Keratinocyte (primary cell): ENCODE data around the gene DCAF8L2. TPM values are rescaled to one million over a fixed set of nuclear protein-coding genes. Genes with fewer than 3 reads are reported as not detected.
A peak's percentile ranks its signal among the peaks of the same experiment; 100 is the strongest.

Experiments
- DNase-seq: peaks from one replicate; pipeline ENCODE4 v3.0.0-alpha.2; 2011; ENCODE audit warnings: low read depth, missing footprints, low spot score
- FAIRE-seq: peaks from 2 replicates; lab custom pipeline; 2011; peaks lifted over from hg19 to GRCh38; lab: Jason Lieb, UNC
- H2AFZ ChIP-seq: 2 replicates; pipeline ENCODE4 v1.6.0; 2012; ENCODE audit warnings: low read length, control low read depth, inconsistent platforms; ENCODE audit not compliant: control insufficient read depth
- H3K27ac ChIP-seq: 2 replicates; pipeline ENCODE4 v1.5.1; 2011; ENCODE audit warnings: low read length; ENCODE audit not compliant: control insufficient read depth, insufficient read depth
- H3K27me3 ChIP-seq: 3 replicates; pipeline ENCODE4 v1.6.0; 2011; ENCODE audit warnings: low read length; ENCODE audit not compliant: control insufficient read depth, insufficient read depth; ENCODE audit errors: extremely low read depth
- H3K36me3 ChIP-seq, 2 experiments: 2 replicates in 1 of 2; 3 replicates in 1 of 2; pipeline ENCODE4 v1.5.1; 2011; ENCODE audit warnings: low read length in 2 of 2, mild to moderate bottlenecking in 1 of 2; ENCODE audit not compliant: control insufficient read depth in 2 of 2, insufficient read depth in 2 of 2; ENCODE audit errors: extremely low read depth in 1 of 2
- H3K4me1 ChIP-seq: 3 replicates; pipeline ENCODE4 v1.5.1; 2011; ENCODE audit warnings: low read length; ENCODE audit not compliant: control insufficient read depth, insufficient read depth; ENCODE audit errors: extremely low read depth
- H3K4me2 ChIP-seq: 3 replicates; pipeline ENCODE4 v1.6.0; 2011; ENCODE audit warnings: low read depth, low read length; ENCODE audit not compliant: control insufficient read depth, insufficient read depth; ENCODE audit errors: extremely low read depth
- H3K4me3 ChIP-seq, 3 experiments: fragments of 200-600 bp in 1 of 3; sonication (generic) in 1 of 3; 2 replicates in 2 of 3; 3 replicates in 1 of 3; pipeline ENCODE4 v1.5.1; 2011 to 2016; ENCODE audit warnings: low read length in 3 of 3, mild to moderate bottlenecking in 3 of 3, control low read depth in 2 of 3, inconsistent platforms in 1 of 3, low read depth in 1 of 3, mixed read lengths in 1 of 3, mixed run types in 1 of 3, moderate library complexity in 1 of 3; ENCODE audit not compliant: control insufficient read depth in 2 of 3, insufficient read depth in 2 of 3; ENCODE audit errors: extremely low read depth in 1 of 3
- H3K79me2 ChIP-seq: 2 replicates; pipeline ENCODE4 v1.6.0; 2012; ENCODE audit warnings: low read length; ENCODE audit not compliant: control insufficient read depth, insufficient read depth
- H3K9ac ChIP-seq: 3 replicates; pipeline ENCODE4 v1.6.0; 2011; ENCODE audit warnings: low read length; ENCODE audit not compliant: control insufficient read depth, insufficient read depth; ENCODE audit errors: extremely low read depth
- H3K9me1 ChIP-seq: 3 replicates; pipeline ENCODE4 v1.6.0; 2011; ENCODE audit warnings: low read length; ENCODE audit not compliant: control insufficient read depth, insufficient read depth; ENCODE audit errors: extremely low read depth
- H3K9me3 ChIP-seq: 2 replicates; pipeline ENCODE4 v1.5.1; 2012; ENCODE audit warnings: low read depth, low read length; ENCODE audit not compliant: control insufficient read depth
- H4K20me1 ChIP-seq: 3 replicates; pipeline ENCODE4 v1.6.0; 2011; ENCODE audit warnings: low read length; ENCODE audit not compliant: control insufficient read depth, insufficient read depth; ENCODE audit errors: extremely low read depth
- CTCF ChIP-seq, 3 experiments: IDR thresholded peaks in 1 of 3; conservative IDR thresholded peaks in 1 of 3; optimal IDR thresholded peaks in 1 of 3; 2 replicates in 2 of 3; 3 replicates in 1 of 3; pipeline versions ENCODE3 to v1.5.1; 2011; ENCODE audit warnings: low read length in 3 of 3, mild to moderate bottlenecking in 3 of 3, moderate library complexity in 2 of 3, control low read depth in 1 of 3, inconsistent platforms in 1 of 3; ENCODE audit not compliant: insufficient read depth in 2 of 3; ENCODE audit errors: extremely low read depth in 1 of 3
- EZH2 ChIP-seq: IDR thresholded peaks from one replicate; pipeline ENCODE4 v1.6.1; 2012; ENCODE audit warnings: inconsistent platforms, mild to moderate bottlenecking, low read length, moderate library complexity
- dilution Hi-C: fragments of 300-500 bp; cut with MboI; formaldehyde crosslinking; loops from one replicate; pipeline ENCODE4 v1.7.0; 2020; ENCODE audit warnings: low sequenced_read_pairs; ENCODE audit not compliant: extremely low pct_ligation_motif_present
- polyA plus RNA-seq, 5 experiments: library from polyadenylated mRNA; depleted of rRNA in 3 of 5; stranded (reverse) in 3 of 5; stranded (forward) in 1 of 5; unstranded in 1 of 5; fragments of >200 nt; gene quantifications; 1 replicate in 1 of 5; 2 replicates in 3 of 5; 3 replicates in 1 of 5; pipeline versions ENCODE4 v1.2.1 to v1.2.3, GENCODE V29; 2011 to 2012; ENCODE audit warnings: missing spikeins in 2 of 5, low read depth in 1 of 5, low replicate concordance in 1 of 5

Gene DCAF8L2
- polyA plus RNA-seq, 1 donor (not counting 4 experiments of a cell fraction or from before 2014, with no cell fraction given) = not detected

DNA sequence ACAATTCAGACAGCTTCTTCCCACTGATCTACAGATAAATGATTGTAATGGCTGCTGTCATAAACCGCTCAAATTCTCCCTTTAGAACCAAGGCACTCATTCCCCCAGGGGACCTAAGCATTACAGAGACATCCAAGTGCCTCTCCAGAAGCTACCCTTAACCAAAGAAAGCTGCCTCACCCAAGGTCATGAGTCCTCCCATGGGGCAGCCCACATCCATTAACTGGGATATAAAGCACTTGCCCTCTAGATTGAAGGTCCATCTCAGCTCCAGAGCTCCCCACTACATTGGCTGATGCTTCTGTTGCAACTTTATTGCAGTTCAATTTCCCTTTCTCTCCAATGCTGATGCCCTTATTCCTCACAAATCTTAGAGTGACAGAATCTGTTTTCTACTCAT is 40.5 kb upstream of the DCAF8L2 start:
- H3K27me3 ChIP-seq = no peaks in the 10 kb centered on the region
- no peaks in the 10 kb centered on the region for H3K9me1 ChIP-seq
- dilution Hi-C loops = no loop called here
- no peaks in the 10 kb centered on the region for H3K4me1 ChIP-seq
- no peaks in the 10 kb centered on the region for H3K36me3 ChIP-seq
- no peaks in the 10 kb centered on the region for H4K20me1 ChIP-seq
- DNase-seq (no peak), FAIRE-seq (no peak)
- H2AFZ ChIP-seq = no peak overlapping the region
- H3K4me3 ChIP-seq = no peak overlapping the region
- TF ChIP-seq CTCF (optimal IDR thresholded peaks at IDR 0.05 in 1 of 3, IDR thresholded peaks at IDR 0.05 in 1 of 3, conservative IDR thresholded peaks at IDR 0.05 in 1 of 3; ENCODE audit: extremely low read depth in 1 of 3, insufficient read depth in 2 of 3, low read length in 3 of 3) = no peak
- TF ChIP-seq EZH2 = no peak
- H3K27ac ChIP-seq = no peak overlapping the region
- H3K4me2 ChIP-seq = no peak overlapping the region
- H3K79me2 ChIP-seq = no peaks in the 10 kb centered on the region
- H3K9ac ChIP-seq = no peak overlapping the region
- no peaks in the 10 kb centered on the region for H3K9me3 ChIP-seq

DNA sequence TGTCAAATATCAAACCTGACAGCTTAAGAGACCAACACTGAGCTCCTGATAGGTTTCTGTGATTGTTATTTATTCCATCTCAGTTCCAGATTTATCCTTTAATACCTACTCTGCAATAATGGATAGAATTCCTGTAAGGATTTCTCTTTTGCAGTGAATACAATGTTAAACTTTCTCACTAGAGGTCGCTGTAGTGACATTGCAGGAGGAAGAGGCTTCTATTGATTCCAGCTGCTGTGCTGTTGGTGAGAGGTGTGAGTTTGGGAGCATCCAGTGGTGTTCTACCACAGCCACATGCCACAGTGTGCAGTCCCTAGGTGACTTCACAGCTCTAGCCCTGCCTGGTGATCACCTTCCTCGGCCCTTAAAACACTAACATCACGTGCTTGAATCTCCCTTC is 34.6 kb upstream of the DCAF8L2 start:
- Histone ChIP-seq H3K9me1 (no peaks in the 10 kb centered on the region), H3K4me3 (no peak overlapping the region), H3K9me3 (no peaks in the 10 kb centered on the region), H3K4me2 (no peak overlapping the region), H3K27me3 (no peaks in the 10 kb centered on the region), H3K4me1 (no peaks in the 10 kb centered on the region), H3K79me2 (no peaks in the 10 kb centered on the region), H4K20me1 (no peaks in the 10 kb centered on the region), H3K36me3 (no peaks in the 10 kb centered on the region), H3K9ac (no peak overlapping the region), H3K27ac (no peak overlapping the region), H2AFZ (no peak overlapping the region)
- dilution Hi-C loops = no loop called here
- DNase-seq (no peak), FAIRE-seq (peak; percentile 29)
- TF ChIP-seq CTCF (optimal IDR thresholded peaks at IDR 0.05 in 1 of 3, IDR thresholded peaks at IDR 0.05 in 1 of 3, conservative IDR thresholded peaks at IDR 0.05 in 1 of 3; ENCODE audit: extremely low read depth in 1 of 3, insufficient read depth in 2 of 3, low read length in 3 of 3) = peak; percentile 53 to 66 (median 57)
- no peak for TF ChIP-seq EZH2
